SU-DHL-6 (cell line): ENCODE data around the gene PCLO.
"Not testable (repeated sequence)": the region's sequence is repeated elsewhere in the genome, so short reads cannot be mapped to it uniquely, and the experiment has no call there.

Experiments used
- H2AFZ ChIP-seq: fragments of 200-600 bp; sonication (generic); 2 replicates; pipeline ENCODE4 v1.6.1; 2014; ENCODE audit warnings: low read depth, mild to moderate bottlenecking, moderate library complexity, mixed read lengths, antibody characterized with exemption, low read length; ENCODE audit not compliant: severe bottlenecking
- H3F3A ChIP-seq: fragments of 200-600 bp; shearing (Covaris generic); 2 replicates; pipeline ENCODE4 v1.6.0; 2016; ENCODE audit warnings: antibody characterized with exemption, mild to moderate bottlenecking; ENCODE audit not compliant: insufficient read depth
- H3K27ac ChIP-seq: fragments of 200-600 bp; sonication (generic); 2 replicates; pipeline ENCODE4 v1.5.1; 2016; ENCODE audit warnings: low read depth, mild to moderate bottlenecking, low read length, moderate library complexity, mixed read lengths
- H3K27me3 ChIP-seq: fragments of 200-600 bp; sonication (generic), shearing (Covaris generic); 2 replicates; pipeline ENCODE4 v1.6.0; 2014; ENCODE audit warnings: mild to moderate bottlenecking, low read length
- H3K36me3 ChIP-seq: fragments of 200-600 bp; sonication (generic); 2 replicates; pipeline ENCODE4 v1.6.1; 2014; ENCODE audit warnings: mild to moderate bottlenecking, low read length, mixed read lengths
- H3K4me2 ChIP-seq: fragments of 300-600, 200-600 bp; shearing (Covaris generic), sonication (generic); 2 replicates; pipeline ENCODE4 v1.6.0; 2014; ENCODE audit warnings: low read length, low read depth, mild to moderate bottlenecking; ENCODE audit not compliant: poor library complexity, severe bottlenecking
- H3K4me3 ChIP-seq: fragments of 200-600 bp; sonication (generic); 2 replicates; pipeline ENCODE4 v1.5.1; 2014; ENCODE audit warnings: antibody characterized with exemption, low read length, mild to moderate bottlenecking, mixed read lengths; ENCODE audit not compliant: insufficient read depth, poor library complexity, severe bottlenecking
- H3K79me2 ChIP-seq: fragments of 200-600 bp; sonication (generic); 2 replicates; pipeline ENCODE4 v1.6.1; 2014; ENCODE audit warnings: mild to moderate bottlenecking, low read length, moderate library complexity; ENCODE audit not compliant: insufficient read depth
- H3K9ac ChIP-seq: fragments of 200-600 bp; sonication (generic); 2 replicates; pipeline ENCODE4 v1.7.0; 2014; ENCODE audit warnings: mild to moderate bottlenecking, low read length
- H3K9me2 ChIP-seq: fragments of 200-600 bp; sonication (generic); replicated peaks from 2 replicates; pipeline ENCODE4 v1.6.1; 2014; ENCODE audit warnings: low read length; ENCODE audit not compliant: insufficient read depth
- H3K9me3 ChIP-seq: fragments of 200-600 bp; sonication (generic); 2 replicates; pipeline ENCODE4 v1.6.1; 2014; ENCODE audit warnings: low read length, mixed read lengths; ENCODE audit not compliant: insufficient read depth
- H4K20me1 ChIP-seq: fragments of 200-600 bp; sonication (generic); 2 replicates; pipeline ENCODE4 v1.6.1; 2014; ENCODE audit warnings: low read depth, mild to moderate bottlenecking, antibody characterized with exemption, low read length, moderate library complexity, mixed read lengths
- CTCF ChIP-seq: fragments of 200-600 bp; sonication (generic); IDR thresholded peaks from one replicate; pipeline ENCODE4 v1.5.1; 2017; ENCODE audit warnings: antibody characterized with exemption, mild to moderate bottlenecking, low read length, moderate library complexity; ENCODE audit not compliant: insufficient read depth, poor library complexity, severe bottlenecking
- EZH2phosphoT487 ChIP-seq: fragments of 200-600 bp; sonication (generic), shearing (Covaris generic); conservative IDR thresholded peaks from 2 replicates; pipeline ENCODE4 v1.6.1; 2018; ENCODE audit warnings: mild to moderate bottlenecking, antibody characterized with exemption, low read length, moderate library complexity, mixed read lengths

PCLO gene

GRCh38 chr7:82715344-82715743 is 447.3 kb downstream of the PCLO start:
- H3K4me2 ChIP-seq, result no peak overlapping the region
- no peaks in the 10 kb centered on the region for H3K79me2 ChIP-seq
- no peak overlapping the region for H2AFZ ChIP-seq
- no peaks in the 10 kb centered on the region for H3K27me3 ChIP-seq
- H3K4me3 ChIP-seq, result no peak overlapping the region
- H3K36me3 ChIP-seq, result no peaks in the 10 kb centered on the region
- H3K9ac ChIP-seq, result no peak overlapping the region
- H3K9me2 ChIP-seq, result no peaks in the 10 kb centered on the region
- no peaks in the 10 kb centered on the region for H4K20me1 ChIP-seq
- H3F3A ChIP-seq, result no peaks in the 10 kb centered on the region
- no peak overlapping the region for H3K27ac ChIP-seq
- H3K9me3 ChIP-seq, result no peaks in the 10 kb centered on the region
- TF ChIP-seq EZH2phosphoT487, result no peak
- no peak for TF ChIP-seq CTCF

- H3K9me3 ChIP-seq, result no peaks in the 10 kb centered on the region
- no peaks in the 10 kb centered on the region for H4K20me1 ChIP-seq
- no peak overlapping the region for H3K4me3 ChIP-seq
- H3K27me3 ChIP-seq, result no peaks in the 10 kb centered on the region
- no peaks in the 10 kb centered on the region for H3F3A ChIP-seq
- H3K4me2 ChIP-seq, result no peak overlapping the region
- no peak overlapping the region for H3K27ac ChIP-seq
- H3K9me2 ChIP-seq, result no peaks in the 10 kb centered on the region
- H3K79me2 ChIP-seq, result no peaks in the 10 kb centered on the region
- no peak overlapping the region for H2AFZ ChIP-seq
- no peaks in the 10 kb centered on the region for H3K36me3 ChIP-seq
- TF ChIP-seq EZH2phosphoT487, result no peak
- TF ChIP-seq CTCF, result no peak
- H3K9ac ChIP-seq, result no peak overlapping the region
These were observed 447.8 kb downstream of the PCLO start for GRCh38 chr7:82714883-82715282.

- no peak overlapping the region for H3K4me2 ChIP-seq
- H2AFZ ChIP-seq, result no peak overlapping the region
- H3K9me3 ChIP-seq, result no peaks in the 10 kb centered on the region
- TF ChIP-seq CTCF, result no peak
- TF ChIP-seq EZH2phosphoT487, result no peak
- H3K9ac ChIP-seq, result no peak overlapping the region
- no peaks in the 10 kb centered on the region for H3K27me3 ChIP-seq
- H4K20me1 ChIP-seq, result no peaks in the 10 kb centered on the region
- H3K9me2 ChIP-seq, result no peaks in the 10 kb centered on the region
- no peaks in the 10 kb centered on the region for H3F3A ChIP-seq
- no peak overlapping the region for H3K27ac ChIP-seq
- no peaks in the 10 kb centered on the region for H3K36me3 ChIP-seq
- H3K4me3 ChIP-seq, result no peak overlapping the region
- H3K79me2 ChIP-seq, result no peaks in the 10 kb centered on the region
These were observed 449.2 kb downstream of the PCLO start for GRCh38 chr7:82713506-82713905.

GRCh38 chr7:82706344-82706743 is 456.3 kb downstream of the PCLO start:
- not testable (repeated sequence) for H4K20me1 ChIP-seq, H3K9me2 ChIP-seq, H2AFZ ChIP-seq, H3K79me2 ChIP-seq, H3K27ac ChIP-seq, H3K36me3 ChIP-seq, H3K9ac ChIP-seq, H3K4me3 ChIP-seq, H3K27me3 ChIP-seq, H3K9me3 ChIP-seq, H3K4me2 ChIP-seq, H3F3A ChIP-seq
